GM21786 (cell line): ENCODE results near the gene ITGAL.
A peak's percentile ranks its signal among the peaks of the same experiment; 100 is the strongest.
"Not testable (repeated sequence)": the region's sequence is repeated elsewhere in the genome, so short reads cannot be mapped to it uniquely, and the experiment has no call there.

ENCODE experiments used
- ATAC-seq: cut with Tn5 transposase; IDR thresholded peaks from one replicate; pipeline ENCODE4 v1.9.1; 2021; ENCODE audit not compliant: unreplicated experiment

Gene ITGAL

GRCh38 chr16:30526137-30526822 is 53.7 kb downstream of the ITGAL start, which contains the start of gene ZNF768:
Gene ZNF768 (minus strand): TSS chr16:30526566. CDS start chr16:30526413, 153 bp downstream.
- peak; percentile 4 for ATAC-seq

GRCh38 chr16:30526823-30527634 is 54.5 kb downstream of the ITGAL start:
- ATAC-seq: peak; percentile 88

- no peak for ATAC-seq
These were observed 55.2 kb downstream of the ITGAL start for GRCh38 chr16:30527635-30528178.

GRCh38 chr16:30528799-30529457 is 56.4 kb downstream of the ITGAL start:
- no peak for ATAC-seq

GRCh38 chr16:30530163-30531037 is 57.9 kb downstream of the ITGAL start:
- ATAC-seq: no peak

GRCh38 chr16:30532285-30533145 is 60.0 kb downstream of the ITGAL start:
- no peak for ATAC-seq

GRCh38 chr16:30533146-30533522 is 60.6 kb downstream of the ITGAL start:
- ATAC-seq: no peak

GRCh38 chr16:30533748-30534367 is 61.3 kb downstream of the ITGAL start:
- peak; percentile 13 for ATAC-seq

GRCh38 chr16:30534368-30535105 is 62.0 kb downstream of the ITGAL start, which contains the start of gene ZNF747:
Gene ZNF747 (minus strand): TSS chr16:30534858. CDS start chr16:30534679, 179 bp downstream.
- ATAC-seq: peak; percentile 56

- peak; percentile 8 for ATAC-seq
These were observed 62.7 kb downstream of the ITGAL start for GRCh38 chr16:30535106-30535776.

GRCh38 chr16:30535777-30536190 is 63.2 kb downstream of the ITGAL start:
- no peak for ATAC-seq

GRCh38 chr16:30536391-30537024 is 64.0 kb downstream of the ITGAL start:
- ATAC-seq: not testable (repeated sequence)

GRCh38 chr16:30539000-30539964 is 66.7 kb downstream of the ITGAL start:
- ATAC-seq: no peak

- ATAC-seq: not testable (repeated sequence)
These were observed 67.5 kb downstream of the ITGAL start for GRCh38 chr16:30539986-30540526.

- ATAC-seq: not testable (repeated sequence)
These were observed 68.4 kb downstream of the ITGAL start for GRCh38 chr16:30540916-30541464.
